ENCODE measurements around the gene CYP27B1. TPM values are rescaled to one million over a fixed set of nuclear protein-coding genes. Genes with fewer than 3 reads are reported as not detected.
"Not testable (repeated sequence)": the region's sequence is repeated elsewhere in the genome, so short reads cannot be mapped to it uniquely, and the experiment has no call there.

Gene CYP27B1
- total and polyA plus RNA-seq, 11 donors, result 0.11 to 0.77 (median 0.19) TPM; not detected in 4

DNA sequence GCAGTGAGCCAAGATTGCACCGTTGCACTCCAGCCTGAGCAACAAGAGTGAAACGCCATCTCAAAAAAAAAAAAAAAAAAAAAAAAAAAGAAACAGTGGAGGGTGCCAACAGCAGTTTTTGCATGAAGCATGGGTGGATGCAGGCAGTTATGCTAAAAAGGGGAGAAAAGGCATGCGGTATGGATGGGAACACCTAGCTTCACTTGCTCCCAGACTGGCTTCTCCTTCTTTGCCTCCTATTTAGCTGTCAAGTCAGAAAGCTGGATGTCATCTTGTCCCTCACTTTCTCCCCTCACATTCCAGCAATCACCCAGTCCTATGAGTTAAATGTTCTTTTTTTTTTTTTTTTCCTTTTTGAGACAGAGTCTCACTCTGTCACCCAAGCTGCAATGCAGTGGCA lies 8.2 kb upstream of the CYP27B1 start:
- H3K9me3 ChIP-seq, result no peaks in the 10 kb centered on the region
- DNase-seq (no peak), ATAC-seq (no peak)
- TF ChIP-seq POLR2A (IDR thresholded peaks at IDR 0.05), result no peak
- TF ChIP-seq, protein P1, sequence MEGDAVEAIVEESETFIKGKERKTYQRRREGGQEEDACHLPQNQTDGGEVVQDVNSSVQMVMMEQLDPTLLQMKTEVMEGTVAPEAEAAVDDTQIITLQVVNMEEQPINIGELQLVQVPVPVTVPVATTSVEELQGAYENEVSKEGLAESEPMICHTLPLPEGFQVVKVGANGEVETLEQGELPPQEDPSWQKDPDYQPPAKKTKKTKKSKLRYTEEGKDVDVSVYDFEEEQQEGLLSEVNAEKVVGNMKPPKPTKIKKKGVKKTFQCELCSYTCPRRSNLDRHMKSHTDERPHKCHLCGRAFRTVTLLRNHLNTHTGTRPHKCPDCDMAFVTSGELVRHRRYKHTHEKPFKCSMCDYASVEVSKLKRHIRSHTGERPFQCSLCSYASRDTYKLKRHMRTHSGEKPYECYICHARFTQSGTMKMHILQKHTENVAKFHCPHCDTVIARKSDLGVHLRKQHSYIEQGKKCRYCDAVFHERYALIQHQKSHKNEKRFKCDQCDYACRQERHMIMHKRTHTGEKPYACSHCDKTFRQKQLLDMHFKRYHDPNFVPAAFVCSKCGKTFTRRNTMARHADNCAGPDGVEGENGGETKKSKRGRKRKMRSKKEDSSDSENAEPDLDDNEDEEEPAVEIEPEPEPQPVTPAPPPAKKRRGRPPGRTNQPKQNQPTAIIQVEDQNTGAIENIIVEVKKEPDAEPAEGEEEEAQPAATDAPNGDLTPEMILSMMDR (IDR thresholded peaks at IDR 0.05), result no peak
- H3K36me3 ChIP-seq, result peaks cover 0 to 21% (median 6%) of the 10 kb centered on the region in 9 donors
- no peaks in the 10 kb centered on the region for H3K27me3 ChIP-seq
- H3K4me3 ChIP-seq, result no peak overlapping the region
- H3K4me1 ChIP-seq, result peaks cover 0 to 27% (median 15%) of the 10 kb centered on the region in 12 donors
- no peak overlapping the region for H3K27ac ChIP-seq
- WGBS, 4 donors, result 86 to 95% (median 89%) methylated on average over 3 of the region's 3 CpGs
- intact Hi-C loops (cut with DNase I), result no loop called here

DNA sequence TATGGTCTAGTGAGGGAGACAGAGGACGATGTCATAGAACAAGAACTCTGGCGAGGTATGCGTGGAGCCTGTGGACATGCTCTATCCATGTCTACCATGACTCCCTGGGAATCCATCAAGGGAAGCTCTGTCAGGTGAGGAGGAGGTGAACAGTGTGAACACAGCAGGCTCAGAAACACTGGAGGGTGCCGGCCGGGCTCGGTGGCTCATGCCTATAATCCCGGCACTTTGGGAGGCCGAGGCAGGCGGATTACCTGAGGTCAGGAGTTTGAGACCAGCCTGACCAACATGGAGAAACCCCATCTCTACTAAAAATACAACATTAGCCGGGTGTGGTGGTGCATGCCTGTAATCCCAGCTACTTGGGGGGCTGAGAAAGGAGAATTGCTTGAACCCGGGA lies 7.8 kb upstream of the CYP27B1 start:
- H3K9me3 ChIP-seq; H3K4me3 ChIP-seq; DNase-seq; ATAC-seq; intact Hi-C loops (cut with DNase I); H3K27ac ChIP-seq; H3K27me3 ChIP-seq: not testable (repeated sequence)
- Histone ChIP-seq H3K36me3 (peaks cover 0 to 24% (median 9%) of the 10 kb centered on the region in 9 donors), H3K4me1 (peaks cover 0 to 27% (median 15%) of the 10 kb centered on the region in 12 donors)
- 91 to 96% (median 92%) methylated on average over 11 of the region's 11 CpGs for WGBS, 4 donors

DNA sequence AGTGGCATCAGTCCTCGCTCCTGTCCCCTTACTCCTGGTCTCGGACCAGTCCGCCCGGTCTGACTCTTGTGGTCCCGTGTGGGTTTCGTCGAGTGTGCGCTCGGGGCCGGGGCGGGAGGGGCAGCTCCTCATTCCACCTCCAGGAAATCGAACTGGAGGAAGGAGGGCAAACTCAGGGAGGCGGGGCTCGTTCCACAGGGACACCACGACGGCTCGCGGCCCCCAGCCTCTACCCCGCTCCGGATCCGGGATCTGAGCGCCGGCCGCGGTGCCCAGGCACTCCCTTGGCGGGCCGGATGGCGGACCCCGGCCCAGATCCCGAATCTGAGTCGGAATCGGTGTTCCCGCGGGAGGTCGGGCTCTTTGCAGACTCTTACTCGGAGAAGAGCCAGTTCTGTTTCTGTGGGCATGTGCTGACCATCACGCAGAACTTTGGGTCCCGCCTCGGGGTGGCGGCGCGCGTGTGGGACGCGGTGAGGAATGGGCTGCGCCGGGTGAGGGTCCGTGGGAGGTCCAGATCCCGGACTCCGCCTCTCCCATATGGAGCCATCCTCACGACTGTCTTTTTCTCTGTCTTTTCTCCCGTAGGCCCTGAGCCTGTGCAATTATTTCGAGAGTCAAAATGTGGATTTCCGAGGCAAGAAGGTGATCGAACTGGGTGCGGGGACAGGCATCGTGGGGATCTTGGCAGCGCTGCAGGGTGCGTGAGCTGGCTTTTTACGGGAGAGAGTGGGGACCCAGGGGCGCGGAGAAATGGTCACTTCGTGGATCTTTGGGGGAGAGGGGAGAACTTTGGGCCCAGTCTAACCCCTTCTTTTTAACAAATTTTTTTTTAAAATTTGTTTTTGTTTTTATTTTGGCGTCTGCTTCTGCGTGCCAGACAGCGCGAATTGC lies 5.8 kb upstream of the CYP27B1 start, which contains the start of gene EEF1AKMT3:
Gene EEF1AKMT3 (plus strand): TSS at position 186 of the 894 bp plus-strand sequence. CDS start 111 bp downstream, at position 297.
- Histone ChIP-seq H3K36me3 (peaks cover 0 to 36% (median 11%) of the 10 kb centered on the region in 9 donors), H3K4me1 (peaks cover 0 to 27% (median 15%) of the 10 kb centered on the region in 12 donors), H3K27me3 (peaks cover 0 to under 1% (median 0%) of the 10 kb centered on the region in 9 donors), H3K9me3 (no peaks in the 10 kb centered on the region), H3K27ac (peak within 1 kb of the TSS; percentile 41 to 95 (median 90)), H3K4me3 (peak within 1 kb of the TSS; percentile 59 to 94 (median 74))
- no peak for TF ChIP-seq POLR2A (IDR thresholded peaks at IDR 0.05)
- TF ChIP-seq, protein P1 (IDR thresholded peaks at IDR 0.05), result no peak
- DNase-seq (peak; percentile 74 to 83 (median 75)), ATAC-seq (peak; percentile 52 to 69 (median 68))
- intact Hi-C loops (cut with DNase I), result loop anchor here in 1 of 10 donors (1.0 kb wide), 1 partner anchor 20 kb away; the partner anchor contains the start of gene CDK4
- 2 to 6% (median 3%) methylated on average over 46 to 67 of the region's 67 CpGs for WGBS, 4 donors

DNA sequence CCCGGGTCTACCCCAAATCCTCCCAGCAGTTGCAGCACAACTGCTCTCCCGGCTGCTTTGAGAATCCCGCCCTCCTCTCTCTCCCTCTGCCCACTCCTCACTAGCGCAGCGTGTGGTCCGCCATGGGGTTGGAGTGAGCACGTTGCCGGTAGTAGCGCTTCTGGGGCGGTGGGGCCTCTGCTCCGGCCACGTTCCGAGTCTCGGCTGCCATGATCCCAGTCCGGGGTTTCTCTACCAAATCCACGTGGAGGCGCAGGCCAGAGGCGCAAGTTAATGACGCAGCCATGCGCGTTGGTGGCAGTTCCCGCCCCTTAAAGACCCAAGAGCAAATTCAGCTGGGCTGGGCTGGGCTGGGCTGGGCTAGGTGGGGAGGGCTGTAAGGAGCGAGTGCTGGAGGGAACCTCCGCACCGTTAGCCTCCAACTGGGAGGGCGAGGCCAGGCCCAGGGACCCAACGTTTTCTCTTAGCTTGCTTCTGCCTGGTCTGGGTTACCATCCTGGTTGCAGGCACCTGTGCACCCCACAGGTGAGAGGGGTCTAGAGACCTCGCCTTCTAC lies 5.1 kb upstream of the CYP27B1 start, which contains the start of gene METTL1:
Gene METTL1 (minus strand): TSS at position 233 of the 556 bp plus-strand sequence. CDS start 22 bp downstream, at position 211.
- H3K27me3 ChIP-seq, result peaks cover 0 to 6% (median 0%) of the 10 kb centered on the region in 9 donors
- peak in 1 of 2 donors; percentile 49 for TF ChIP-seq POLR2A (IDR thresholded peaks at IDR 0.05)
- TF ChIP-seq, protein P1 (IDR thresholded peaks at IDR 0.05), result no peak
- DNase-seq, result peak; percentile 93 to 96 (median 95)
- peaks cover 0 to 30% (median 16%) of the 10 kb centered on the region in 12 donors for H3K4me1 ChIP-seq
- H3K27ac ChIP-seq, result peak within 1 kb of the TSS; percentile 41 to 95 (median 90)
- WGBS, 4 donors, result 0% methylated on average over 27 to 28 of the region's 28 CpGs
- intact Hi-C loops (cut with DNase I), result loop anchor here in 1 of 10 donors (1.0 kb wide), 1 partner anchor 20 kb away; the partner anchor contains the start of gene CDK4
- H3K9me3 ChIP-seq, result no peaks in the 10 kb centered on the region
- peaks cover 0 to 36% (median 11%) of the 10 kb centered on the region in 9 donors for H3K36me3 ChIP-seq
- peak; percentile 94 to 98 (median 95) for ATAC-seq
- H3K4me3 ChIP-seq, result peak within 1 kb of the TSS; percentile 59 to 94 (median 74)
